Tibial nerve (tissue), 3 donors: Measurements from ENCODE around the gene VIT.

Experiments used
- CTCF ChIP-seq, 5 experiments: fragments of 200-600 bp in 3 of 5; fragments of 450-650 bp in 2 of 5; sonication (generic) in 3 of 5; IDR thresholded peaks; one replicate each; pipeline ENCODE4 v1.5.1; 2016 to 2019; ENCODE audit warnings: antibody characterized with exemption in 5 of 5, mild to moderate bottlenecking in 3 of 5, moderate library complexity in 2 of 5
- POLR2A ChIP-seq, 2 donors: fragments of 450-650 bp; IDR thresholded peaks; one replicate each; pipeline ENCODE4 v1.6.1; 2017; ENCODE audit warnings: antibody characterized with exemption in 2 of 2, mild to moderate bottlenecking in 2 of 2, moderate library complexity in 2 of 2

GRCh38 chr2:36823862-36824261 lies 127.4 kb downstream of the VIT start:
- TF ChIP-seq CTCF (IDR thresholded peaks at IDR 0.05) (no peak), POLR2A (IDR thresholded peaks at IDR 0.05) (no peak)
